H1 (cell line): ENCODE data around the gene ZFYVE27. TPM values are rescaled to one million over a fixed set of nuclear protein-coding genes. Genes with fewer than 3 reads are reported as not detected.

Experiments
- CTCF ChIA-PET: fragments of 300-600 bp; sonication (Branson Sonifier 250); formaldehyde crosslinking; loops from one replicate; lab custom pipeline; 2021; ENCODE audit not compliant: partially characterized antibody; lab: Charles Lee
- POLR2A ChIA-PET: fragments of 300-600 bp; sonication (Branson Sonifier 250); formaldehyde crosslinking; loops from one replicate; lab custom pipeline; 2021; ENCODE audit warnings: inconsistent platforms; ENCODE audit not compliant: partially characterized antibody; lab: Charles Lee
- DNase-seq, 2 experiments: peaks; one replicate each; pipeline versions ENCODE4 v3.0.0 to v3.0.0-alpha.2; 2010 to 2022; ENCODE audit warnings: low spot score in 2 of 2, low read depth in 1 of 2, mixed read lengths in 1 of 2
- FAIRE-seq: peaks from 2 replicates; lab custom pipeline; 2011; peaks lifted over from hg19 to GRCh38; lab: Jason Lieb, UNC
- H2AFZ ChIP-seq: 2 replicates; pipeline ENCODE4 v1.8.1; 2012; ENCODE audit warnings: low read length, inconsistent platforms
- H2AK5ac ChIP-seq: 2 replicates; pipeline ENCODE4 v1.6.1; 2013; ENCODE audit warnings: low read depth, low read length
- H2BK120ac ChIP-seq: replicated peaks from 2 replicates; pipeline ENCODE3; 2013; ENCODE audit warnings: low read depth, low read length, inconsistent platforms
- H2BK12ac ChIP-seq: 2 replicates; pipeline ENCODE4 v1.6.1; 2013; ENCODE audit warnings: low read depth, low read length
- H2BK15ac ChIP-seq: 2 replicates; pipeline ENCODE4 v1.6.1; 2013; ENCODE audit warnings: low read length
- H2BK20ac ChIP-seq: 2 replicates; pipeline ENCODE4 v1.6.1; 2013; ENCODE audit warnings: low read length
- H2BK5ac ChIP-seq: 2 replicates; pipeline ENCODE4 v1.6.1; 2013; ENCODE audit warnings: low read depth, low read length
- H3K14ac ChIP-seq: 2 replicates; pipeline ENCODE4 v1.6.1; 2013; ENCODE audit warnings: inconsistent platforms; ENCODE audit not compliant: insufficient read length
- H3K18ac ChIP-seq: 2 replicates; pipeline ENCODE4 v1.6.1; 2013; ENCODE audit warnings: low read length; ENCODE audit errors: extremely low read depth
- H3K23ac ChIP-seq: 2 replicates; pipeline ENCODE4 v1.6.1; 2013; ENCODE audit warnings: inconsistent platforms; ENCODE audit not compliant: insufficient read length
- H3K23me2 ChIP-seq: 2 replicates; pipeline ENCODE4 v1.6.1; 2013; ENCODE audit warnings: low read depth, low read length
- H3K27ac ChIP-seq: 2 replicates; pipeline ENCODE4 v1.6.1; 2011; ENCODE audit warnings: low read depth, low read length, inconsistent platforms
- H3K27me3 ChIP-seq, 4 experiments: replicated peaks in 1 of 4; 1 replicate in 1 of 4; 2 replicates in 3 of 4; pipeline versions ENCODE4 v1.6.1 to v1.8.1; 2011 to 2013; ENCODE audit warnings: low read length in 3 of 4, mild to moderate bottlenecking in 3 of 4, inconsistent platforms in 2 of 4, mixed read lengths in 2 of 4, moderate library complexity in 1 of 4; ENCODE audit not compliant: control insufficient read depth in 3 of 4, insufficient read depth in 3 of 4; ENCODE audit errors: extremely low read depth in 1 of 4
- H3K36me3 ChIP-seq, 4 experiments: 2 replicates each; pipeline versions ENCODE4 v1.6.1 to v1.8.1; 2011 to 2013; ENCODE audit warnings: mild to moderate bottlenecking in 4 of 4, low read length in 3 of 4, moderate library complexity in 2 of 4, control low read depth in 1 of 4, inconsistent platforms in 1 of 4; ENCODE audit not compliant: insufficient read depth in 4 of 4, control insufficient read depth in 2 of 4
- H3K4ac ChIP-seq: replicated peaks from 2 replicates; pipeline ENCODE3; 2013; ENCODE audit warnings: low read length, low read depth, mixed read lengths, inconsistent platforms; ENCODE audit not compliant: insufficient read length
- H3K4me1 ChIP-seq, 4 experiments: replicated peaks in 1 of 4; 1 replicate in 1 of 4; 2 replicates in 3 of 4; pipeline versions ENCODE4 v1.6.1 to v1.8.1; 2011 to 2013; ENCODE audit warnings: low read length in 3 of 4, inconsistent platforms in 2 of 4, mixed read lengths in 1 of 4; ENCODE audit not compliant: insufficient read depth in 4 of 4, control insufficient read depth in 3 of 4
- H3K4me2 ChIP-seq, 2 experiments: 2 replicates each; pipeline versions ENCODE4 v1.6.1 to v1.8.1; 2011 to 2013; ENCODE audit warnings: low read depth in 2 of 2, low read length in 2 of 2, control low read depth in 1 of 2, inconsistent platforms in 1 of 2, mild to moderate bottlenecking in 1 of 2; ENCODE audit not compliant: insufficient read depth in 1 of 2
- H3K4me3 ChIP-seq, 4 experiments: fragments of 200-600, 300-600 bp in 1 of 4; sonication (generic), shearing (Covaris generic), sonication (Bioruptor Twin) in 1 of 4; 2 replicates each; pipeline versions ENCODE4 v1.5.1 to v1.8.1; 2011 to 2016; ENCODE audit warnings: low read length in 4 of 4, low read depth in 3 of 4, control low read depth in 2 of 4, inconsistent platforms in 2 of 4, mild to moderate bottlenecking in 2 of 4, mixed read lengths in 1 of 4, moderate library complexity in 1 of 4; ENCODE audit not compliant: insufficient read depth in 2 of 4; ENCODE audit errors: extremely low read depth in 1 of 4
- H3K56ac ChIP-seq: replicated peaks from 2 replicates; pipeline ENCODE3; 2013; ENCODE audit warnings: low read depth, mild to moderate bottlenecking, mixed read lengths, low read length, inconsistent platforms; ENCODE audit not compliant: insufficient read length
- H3K79me1 ChIP-seq: 2 replicates; pipeline ENCODE4 v1.6.1; 2013; ENCODE audit warnings: low read depth, low read length, control low read depth
- H3K79me2 ChIP-seq, 2 experiments: 2 replicates each; pipeline versions ENCODE4 v1.6.1 to v1.8.1; 2012 to 2013; ENCODE audit warnings: low read length in 2 of 2, mild to moderate bottlenecking in 2 of 2, inconsistent platforms in 1 of 2; ENCODE audit not compliant: insufficient read depth in 2 of 2, control insufficient read depth in 1 of 2
- H3K9ac ChIP-seq, 4 experiments: replicated peaks in 1 of 4; 1 replicate in 1 of 4; 2 replicates in 3 of 4; pipeline versions ENCODE4 v1.6.1 to v1.8.1; 2011 to 2013; ENCODE audit warnings: low read depth in 3 of 4, low read length in 3 of 4, control low read depth in 2 of 4, mild to moderate bottlenecking in 2 of 4, moderate library complexity in 2 of 4, inconsistent platforms in 1 of 4; ENCODE audit errors: extremely low read depth in 1 of 4
- H3K9me3 ChIP-seq, 2 experiments: 2 replicates each; pipeline versions ENCODE4 v1.6.1 to v1.8.1; 2012 to 2013; ENCODE audit warnings: mild to moderate bottlenecking in 2 of 2, moderate library complexity in 2 of 2, control low read depth in 1 of 2, inconsistent platforms in 1 of 2, low read depth in 1 of 2, low read length in 1 of 2, mixed read lengths in 1 of 2; ENCODE audit not compliant: insufficient read depth in 2 of 2
- H4K20me1 ChIP-seq, 2 experiments: replicated peaks in 1 of 2; 2 replicates each; pipeline versions ENCODE3 to v1.8.1; 2011 to 2013; ENCODE audit warnings: inconsistent platforms in 2 of 2, low read length in 2 of 2, mild to moderate bottlenecking in 1 of 2; ENCODE audit not compliant: insufficient read depth in 2 of 2, control insufficient read depth in 1 of 2
- H4K5ac ChIP-seq: 2 replicates; pipeline ENCODE4 v1.6.1; 2013; ENCODE audit warnings: low read length, low read depth, mixed read lengths, inconsistent platforms; ENCODE audit not compliant: insufficient read length
- H4K8ac ChIP-seq: 2 replicates; pipeline ENCODE4 v1.8.0; 2013; ENCODE audit warnings: mild to moderate bottlenecking, moderate library complexity, low read length, inconsistent platforms; ENCODE audit not compliant: insufficient read depth; ENCODE audit errors: extremely low read depth
- H4K91ac ChIP-seq: replicated peaks from 2 replicates; pipeline ENCODE3; 2013; ENCODE audit warnings: low read length, mixed read lengths, inconsistent platforms; ENCODE audit not compliant: insufficient read length
- CEBPB ChIP-seq: IDR thresholded peaks from 2 replicates; pipeline ENCODE4 v1.6.1; 2012; ENCODE audit warnings: low read depth, low read length
- CHD1 ChIP-seq: IDR thresholded peaks from 2 replicates; pipeline ENCODE4 v1.6.1; 2012; ENCODE audit warnings: low read depth, low read length, improper control_type of control experiment
- KDM1A ChIP-seq: fragments of 200-600, 300-600 bp; sonication (generic); IDR thresholded peaks from 2 replicates; pipeline ENCODE4 v1.7.1; 2016; ENCODE audit warnings: mild to moderate bottlenecking, low read length, borderline replicate concordance
- KDM4A ChIP-seq: IDR thresholded peaks from one replicate; pipeline ENCODE4 v1.7.1; 2012; ENCODE audit warnings: low read depth, mild to moderate bottlenecking, moderate library complexity, low read length, inconsistent platforms; ENCODE audit not compliant: severe bottlenecking
- POLR2A ChIP-seq, 2 experiments: IDR thresholded peaks; 1 replicate in 1 of 2; 2 replicates in 1 of 2; pipeline ENCODE4 v1.6.1; 2011; ENCODE audit warnings: low read depth in 2 of 2, low read length in 2 of 2, mild to moderate bottlenecking in 2 of 2; ENCODE audit errors: control extremely low read depth in 1 of 2
- POLR2AphosphoS5 ChIP-seq: IDR thresholded peaks from 2 replicates; pipeline ENCODE4 v1.6.1; 2011; ENCODE audit warnings: low read depth, low read length
- SIN3A ChIP-seq, 2 experiments: IDR thresholded peaks in 1 of 2; conservative IDR thresholded peaks in 1 of 2; 2 replicates each; pipeline ENCODE4 v1.6.1; 2011 to 2012; ENCODE audit warnings: low read length in 2 of 2, improper control_type of control experiment in 1 of 2, low read depth in 1 of 2, mild to moderate bottlenecking in 1 of 2
- TAF1 ChIP-seq: IDR thresholded peaks from 2 replicates; pipeline ENCODE4 v1.6.1; 2011; ENCODE audit warnings: mild to moderate bottlenecking, low read depth, low read length
- TBP ChIP-seq: IDR thresholded peaks from 2 replicates; pipeline ENCODE4 v1.6.1; 2011; ENCODE audit warnings: low read depth, low read length, improper control_type of control experiment
- WGBS, 2 experiments: shearing (Covaris generic) in 1 of 2; methylation state at CpG; one replicate each; pipeline versions ENCODE4 v1.1.6 to v1.1.7; 2013 to 2015; ENCODE audit warnings: low lambda C conversion rate in 2 of 2, mixed read lengths in 2 of 2, inconsistent platforms in 1 of 2, low coverage in 1 of 2, missing lambda C conversion rate in 1 of 2; ENCODE audit not compliant: insufficient replicate concordance in 2 of 2, insufficient coverage in 1 of 2, insufficient read length in 1 of 2; ENCODE audit errors: extremely low coverage in 1 of 2, missing lambda C conversion rate in 1 of 2; 5-methylcytosine and 5-hydroxymethylcytosine counted together
- polyA plus RNA-seq, 7 experiments: library from polyadenylated mRNA; depleted of rRNA in 3 of 7; stranded (reverse) in 5 of 7; unstranded in 2 of 7; fragments of >200 nt in 5 of 7; fragments of 200-250 nt in 2 of 7; gene quantifications; 1 replicate in 5 of 7; 2 replicates in 1 of 7; 4 replicates in 1 of 7; pipeline versions ENCODE4 v1.2.1 to v1.2.3, GENCODE V29; 2011 to 2013; ENCODE audit warnings: missing spikeins in 2 of 7, mixed read lengths in 2 of 7
- total RNA-seq: library from RNA; stranded (reverse); fragmentation: NEBNext Ultra II Directional; extraction: Animal tissue kit (Norgen Biotek cat#: 25700); gene quantifications from 2 replicates; pipeline ENCODE4 v1.2.1, GENCODE V29; 2021
- TF ChIP-seq, protein P1 (sequence below): IDR thresholded peaks from 2 replicates; pipeline ENCODE4 v1.6.1; 2012; ENCODE audit warnings: inconsistent platforms

The ZFYVE27 gene
- total and polyA plus RNA-seq, 2 of the 8 experiments (the other 6 are each of a cell fraction or from before 2014, with no cell fraction given) = 16.6 to 19.8 TPM

DNA sequence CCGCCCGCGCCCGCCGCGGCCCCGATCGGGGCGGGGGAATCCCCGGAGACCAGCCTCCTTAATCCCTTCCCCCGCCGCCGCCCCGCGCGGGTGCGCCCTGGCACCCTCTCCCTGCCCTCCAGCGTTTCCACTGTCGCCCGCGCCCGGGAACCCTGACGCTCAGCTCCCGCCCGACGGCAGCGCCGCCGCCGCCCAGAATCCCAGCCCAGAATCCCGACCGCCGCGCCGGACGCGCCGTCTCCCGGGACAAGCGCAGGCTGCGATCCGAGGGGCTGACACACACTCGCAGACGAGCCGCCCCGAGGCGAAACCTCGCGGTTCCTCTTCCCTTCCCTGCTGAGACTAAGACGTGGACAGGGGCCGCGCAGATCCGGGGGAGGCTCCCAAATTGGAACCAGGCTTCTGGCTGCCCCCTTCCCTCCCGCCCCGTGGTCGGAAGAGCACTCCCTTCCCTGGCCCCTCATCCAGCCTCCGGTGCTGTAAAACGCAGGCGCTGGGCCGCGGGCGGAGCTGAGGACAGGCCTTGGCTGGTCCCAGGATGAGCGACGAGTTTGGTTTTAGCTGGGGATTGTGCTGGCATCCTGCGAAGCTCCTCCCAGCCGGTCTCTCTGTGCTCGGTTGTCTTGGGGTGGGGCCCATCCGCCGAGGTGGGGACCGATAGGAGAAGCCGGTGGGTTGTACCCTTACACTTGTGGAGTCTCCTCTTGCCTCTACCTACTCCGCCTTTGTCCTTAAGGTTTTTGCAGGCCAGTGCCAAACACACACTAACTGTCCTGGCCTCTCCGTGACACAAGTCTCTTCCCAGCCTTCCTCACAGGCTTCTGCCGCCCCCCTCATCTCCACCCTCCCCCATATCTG lies 22.3 kb upstream of the ZFYVE27 start:
- peak in 1 of 2 experiments; percentile 84 for DNase-seq
- Histone ChIP-seq H3K4me3 (peak overlapping the region; percentile 47 to 78 (median 66)), H2AFZ (peak overlapping the region; percentile 90; the same call in 1 of the 2 replicates), H3K56ac (peak overlapping the region; percentile 55), H3K9ac (peak overlapping the region; percentile 49 to 90 (median 84)), H3K14ac (no peak overlapping the region), H3K23ac (no peak overlapping the region), H3K9me3 (no peaks in the 10 kb centered on the region), H4K5ac (peak overlapping the region; percentile 58), H3K27ac (peak overlapping the region; percentile 77; the same call in 1 of the 2 replicates), H3K79me1 (0 out of 2 replicates have a peak, but pooled peaks cover 2% of the 10 kb centered on the region), H3K4me2 (peak overlapping the region; percentile 74 to 97), H3K4me1 (peaks cover 5 to 20% (median 13%) of the 10 kb centered on the region in 4 experiments), H2BK20ac (0 out of 2 replicates have a peak overlapping the region, but pooled peaks have one; percentile 72), H3K27me3 (no peaks in the 10 kb centered on the region), H2AK5ac (no peak overlapping the region), H3K4ac (peak overlapping the region; percentile 44), H4K8ac (peak overlapping the region; percentile 90; the same call in 1 of the 2 replicates), H2BK15ac (peak overlapping the region; percentile 97), H2BK12ac (peak overlapping the region; percentile 94; the same call in 1 of the 2 replicates), H2BK5ac (peak overlapping the region; percentile 95), H3K79me2 (peaks cover 0 to 5% of the 10 kb centered on the region in 2 experiments; a peak in 1 of 4 replicates), H3K18ac (peak overlapping the region; percentile 98), H3K36me3 (peaks cover 0 to 16% (median 4%) of the 10 kb centered on the region in 4 experiments; a peak in 3 of 8 replicates), H2BK120ac (no peak overlapping the region), H4K91ac (peak overlapping the region; percentile 62), H3K23me2 (peaks cover 16% of the 10 kb centered on the region), H4K20me1 (no peaks in the 10 kb centered on the region)
- ChIA-PET CTCF (interaction anchor here (0.7 to 20.9 kb wide), 7 partner anchors 9 to 327 kb away, joined by 3 to 773 read pairs (median 9); partner anchors contain the start of genes AVPI1 and ZFYVE27), POLR2A (interaction anchor here (0.5 to 12.5 kb wide), 15 partner anchors 9 to 281 kb away, joined by 3 to 234 read pairs (median 5); partner anchors contain the start of genes AVPI1 and ZFYVE27)
- 2% methylated on average over 17 of the region's 74 CpGs; no CpG with 5 or more reads in 1 of the 2 experiments for WGBS, 2 experiments
- FAIRE-seq = no peak
- TF ChIP-seq KDM4A (peak; percentile 64), CEBPB (no peak), TBP (peak; percentile 44), POLR2AphosphoS5 (peak; percentile 85), SIN3A (conservative IDR thresholded peaks at IDR 0.05 in 1 of 2, IDR thresholded peaks at IDR 0.05 in 1 of 2; ENCODE audit: low read depth in 1 of 2, low read length in 2 of 2) (peak in 1 of 2 experiments; percentile 71; a peak in 2 of 4 replicates), POLR2A (IDR thresholded peaks at IDR 0.05; ENCODE audit: control extremely low read depth in 1 of 2, low read depth in 2 of 2, low read length in 2 of 2) (peak in 1 of 2 experiments; percentile 49; a peak in 2 of 3 replicates), CHD1 (no peak; the same call in 1 of the 2 replicates), TAF1 (peak; percentile 53; the same call in 1 of the 2 replicates), KDM1A (no peak)
- TF ChIP-seq, protein P1, sequence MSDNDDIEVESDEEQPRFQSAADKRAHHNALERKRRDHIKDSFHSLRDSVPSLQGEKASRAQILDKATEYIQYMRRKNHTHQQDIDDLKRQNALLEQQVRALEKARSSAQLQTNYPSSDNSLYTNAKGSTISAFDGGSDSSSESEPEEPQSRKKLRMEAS = 0 out of 2 replicates have a peak, but pooled peaks have one; percentile 6
